Uterus (tissue), 2 donors: ENCODE data around the gene RIPOR3.

Experiments
- CTCF ChIP-seq, 4 experiments: fragments of 200-600 bp in 2 of 4; fragments of 450-650 bp in 2 of 4; sonication (generic) in 2 of 4; IDR thresholded peaks; one replicate each; pipeline ENCODE4 v1.5.1; 2016 to 2019; ENCODE audit warnings: antibody characterized with exemption in 4 of 4, mild to moderate bottlenecking in 2 of 4, moderate library complexity in 1 of 4
- POLR2A ChIP-seq, 2 donors: fragments of 450-650 bp; IDR thresholded peaks; one replicate each; pipeline ENCODE4 v1.6.1; 2016; ENCODE audit warnings: antibody characterized with exemption in 2 of 2, mild to moderate bottlenecking in 1 of 2, moderate library complexity in 1 of 2

- no peak for TF ChIP-seq CTCF (IDR thresholded peaks at IDR 0.05)
- no peak for TF ChIP-seq POLR2A (IDR thresholded peaks at IDR 0.05)
Observed at GRCh38 chr20:50695135-50695872, 4.0 kb upstream of the RIPOR3 start.
